HG03558 (cell line): ENCODE measurements around the gene QSOX2.

Experiments
- ATAC-seq: cut with Tn5 transposase; IDR thresholded peaks from one replicate; pipeline ENCODE4 v1.9.1; 2021; ENCODE audit warnings: moderate number of reproducible peaks; ENCODE audit not compliant: unreplicated experiment; ENCODE audit errors: extremely low read depth

QSOX2 gene

DNA sequence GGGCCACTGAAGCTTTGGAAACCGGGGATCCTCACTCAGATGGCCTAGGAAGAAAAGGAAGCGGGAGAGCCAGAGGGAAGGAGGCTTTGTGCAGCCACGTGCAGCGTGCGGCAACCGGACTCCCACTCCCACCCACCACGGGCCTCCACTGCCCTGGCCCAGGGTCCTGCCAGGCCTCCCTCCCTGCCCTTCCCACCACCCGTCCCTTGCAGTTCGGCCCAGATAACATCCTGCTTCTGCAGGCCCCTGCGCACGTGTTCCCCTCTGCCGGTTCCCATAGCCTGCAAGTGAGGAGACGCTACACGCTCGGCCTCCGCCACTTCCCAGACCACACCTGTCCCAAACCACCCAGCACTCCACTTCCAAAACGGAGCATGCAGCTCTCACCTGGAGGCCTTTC is 36.4 kb downstream of the QSOX2 start:
- no peak for ATAC-seq

DNA sequence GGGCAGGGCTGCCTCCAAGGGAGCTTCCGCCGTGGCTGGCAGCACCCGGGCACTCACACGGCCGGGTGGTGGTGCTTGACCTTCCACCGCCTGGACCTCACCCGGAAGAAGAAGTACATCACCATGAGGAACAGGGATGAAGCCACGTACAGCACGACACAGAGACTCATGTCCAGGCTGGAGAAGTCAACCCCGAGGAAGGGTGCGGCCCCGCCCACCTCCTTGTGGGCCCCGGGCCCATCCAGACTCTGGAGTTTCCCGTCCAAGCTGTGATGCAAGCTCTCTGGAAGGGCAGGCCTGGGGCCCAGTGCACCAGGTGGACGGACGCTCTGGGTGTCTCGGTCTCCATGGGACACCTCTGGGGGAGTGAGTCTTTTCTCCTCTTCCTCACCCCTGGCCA is 36.9 kb downstream of the QSOX2 start:
- no peak for ATAC-seq

DNA sequence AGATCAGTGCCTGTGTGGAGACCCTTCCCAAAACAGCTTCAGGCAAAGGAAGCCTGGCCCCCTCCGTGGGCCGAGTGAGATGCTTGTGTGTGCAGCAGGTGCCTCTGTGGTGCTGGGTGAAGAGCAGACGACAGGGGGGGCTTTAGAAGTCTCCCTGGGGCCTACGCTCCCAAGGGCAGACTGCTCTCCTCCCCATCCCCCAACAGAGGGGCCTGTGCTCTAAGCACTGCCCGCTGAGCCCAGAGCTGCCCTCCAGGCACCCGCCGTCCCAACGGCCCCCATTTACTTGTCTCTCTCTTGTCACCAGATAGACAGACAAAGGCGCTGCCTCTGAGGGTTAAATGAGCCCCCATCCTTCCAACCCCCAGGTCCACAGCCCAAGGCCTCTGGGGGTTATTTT is 38.0 kb downstream of the QSOX2 start:
- ATAC-seq: no peak

DNA sequence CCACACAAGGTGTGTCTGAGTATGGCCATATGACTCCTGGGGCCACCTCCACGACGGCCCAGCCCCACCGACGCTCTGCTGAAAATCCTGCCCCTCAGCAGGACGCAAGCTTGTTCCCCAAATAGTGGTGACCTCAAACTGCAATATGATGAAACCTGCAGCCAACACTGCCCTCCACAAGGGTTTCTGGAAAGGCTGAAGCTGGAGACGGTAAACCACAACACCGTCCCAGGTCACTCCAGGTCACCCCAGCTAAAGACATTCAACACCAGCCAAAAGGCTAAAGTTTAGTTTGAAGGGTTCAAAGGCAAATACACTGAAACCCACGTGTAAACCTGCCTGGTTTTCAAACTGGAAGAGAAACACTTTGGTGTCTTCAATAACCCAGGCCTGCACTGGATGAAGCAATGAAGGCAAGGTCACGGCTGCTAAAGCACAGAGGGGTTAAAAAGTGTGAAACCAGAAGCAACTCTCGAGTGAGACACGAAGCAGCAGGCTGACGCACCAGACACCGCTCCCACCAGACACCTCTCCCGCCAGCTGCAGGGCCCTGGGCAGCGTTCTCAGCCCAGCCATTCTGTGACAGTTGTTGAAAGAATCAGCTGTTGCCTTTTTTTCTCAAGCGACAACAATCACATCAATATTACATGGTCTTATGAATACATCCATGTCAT is 38.9 kb downstream of the QSOX2 start:
- no peak for ATAC-seq

DNA sequence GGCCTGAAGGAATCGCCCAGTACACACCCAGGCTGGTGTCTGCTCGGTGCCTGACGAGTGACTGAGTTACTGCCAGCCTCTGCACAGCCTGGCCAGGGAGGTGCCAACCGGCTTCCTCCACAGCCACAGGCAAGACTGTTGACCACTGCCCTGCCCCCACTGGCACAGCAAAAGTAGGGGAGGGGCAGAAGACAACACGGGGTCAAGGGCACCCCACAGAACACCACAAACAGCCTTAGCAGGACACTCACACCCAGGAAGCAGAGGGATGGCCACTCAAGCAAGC is 40.0 kb downstream of the QSOX2 start:
- no peak for ATAC-seq

DNA sequence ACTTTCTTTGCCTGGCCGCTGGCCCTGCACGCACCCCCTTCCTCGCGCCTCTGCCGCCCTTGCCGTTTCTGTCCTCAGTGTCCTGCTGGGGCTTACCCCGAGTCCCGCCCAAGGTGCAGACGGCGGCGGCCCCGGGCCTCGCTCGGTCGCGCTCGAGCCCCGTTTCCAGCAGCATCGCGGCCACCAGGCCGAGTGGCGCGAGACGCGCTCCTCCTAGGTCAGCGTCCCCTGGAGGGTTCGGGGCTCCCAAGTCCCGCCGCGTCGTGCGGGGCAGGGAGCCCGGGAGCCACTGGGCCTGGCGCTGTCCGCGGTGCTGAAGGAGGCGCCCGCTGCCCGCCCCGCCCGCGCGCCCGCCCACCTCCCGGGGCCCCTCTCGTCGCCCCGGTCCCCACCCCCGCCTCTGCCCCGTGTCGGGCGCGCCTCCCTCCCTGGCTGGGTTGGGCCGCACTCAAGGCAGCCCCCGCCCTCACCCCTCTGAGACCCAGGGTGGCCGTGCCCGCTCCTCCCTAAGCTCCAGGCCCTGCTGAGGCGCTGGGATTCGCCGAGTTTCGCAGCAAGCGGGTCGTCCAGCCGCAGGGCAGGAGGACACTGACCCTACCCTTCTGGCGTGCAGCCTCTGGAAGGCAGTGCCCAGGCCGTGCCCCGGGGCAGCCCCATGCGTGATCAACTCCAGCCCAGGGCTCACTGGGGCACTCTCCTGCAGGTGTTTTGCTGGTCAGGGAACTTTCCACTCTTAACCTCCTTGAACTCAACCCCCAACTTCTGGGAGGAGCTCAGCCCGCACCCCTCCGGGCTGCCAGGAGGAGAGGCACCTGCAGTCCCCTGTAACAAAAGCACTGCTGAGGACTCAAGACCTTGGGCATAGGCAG is 40.5 kb downstream of the QSOX2 start, which contains the start of gene LHX3:
TSS of gene LHX3 (minus strand) at position 291 of the 869 bp plus-strand sequence. CDS start at position 175, 116 bp downstream.
- ATAC-seq: no peak

DNA sequence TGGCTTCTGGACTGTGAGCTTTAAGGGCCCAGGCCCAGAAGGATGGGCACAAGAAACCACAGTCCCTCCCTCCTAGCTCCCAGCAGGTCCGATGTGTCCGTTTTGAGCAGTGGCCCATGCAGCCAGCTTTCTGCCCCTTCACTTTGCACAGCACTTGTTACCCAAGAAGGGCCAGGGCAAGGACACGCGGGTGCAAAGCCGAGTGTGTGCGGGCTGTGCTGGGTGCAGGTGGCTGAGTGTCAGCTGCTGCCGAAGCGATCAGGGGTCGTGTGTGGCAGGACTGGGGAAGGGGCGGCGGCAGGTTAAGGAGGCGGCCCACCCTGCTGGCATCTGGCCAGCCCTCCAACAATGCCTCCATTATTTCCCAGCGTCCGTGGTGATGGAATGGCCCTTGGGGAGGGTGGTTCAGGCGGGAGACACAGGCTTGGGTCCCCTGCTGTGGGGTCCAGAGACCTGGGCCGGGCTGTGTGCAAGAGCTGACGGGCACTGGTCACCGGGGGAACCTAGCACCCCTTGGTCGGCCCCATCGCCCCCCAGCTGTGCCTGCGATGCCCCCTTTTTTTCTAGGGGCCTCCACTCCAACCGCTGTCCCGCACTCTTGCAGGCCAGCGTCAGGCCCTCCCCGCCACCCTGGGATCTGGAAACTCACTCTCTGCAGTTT is 41.3 kb downstream of the QSOX2 start:
- ATAC-seq: no peak

DNA sequence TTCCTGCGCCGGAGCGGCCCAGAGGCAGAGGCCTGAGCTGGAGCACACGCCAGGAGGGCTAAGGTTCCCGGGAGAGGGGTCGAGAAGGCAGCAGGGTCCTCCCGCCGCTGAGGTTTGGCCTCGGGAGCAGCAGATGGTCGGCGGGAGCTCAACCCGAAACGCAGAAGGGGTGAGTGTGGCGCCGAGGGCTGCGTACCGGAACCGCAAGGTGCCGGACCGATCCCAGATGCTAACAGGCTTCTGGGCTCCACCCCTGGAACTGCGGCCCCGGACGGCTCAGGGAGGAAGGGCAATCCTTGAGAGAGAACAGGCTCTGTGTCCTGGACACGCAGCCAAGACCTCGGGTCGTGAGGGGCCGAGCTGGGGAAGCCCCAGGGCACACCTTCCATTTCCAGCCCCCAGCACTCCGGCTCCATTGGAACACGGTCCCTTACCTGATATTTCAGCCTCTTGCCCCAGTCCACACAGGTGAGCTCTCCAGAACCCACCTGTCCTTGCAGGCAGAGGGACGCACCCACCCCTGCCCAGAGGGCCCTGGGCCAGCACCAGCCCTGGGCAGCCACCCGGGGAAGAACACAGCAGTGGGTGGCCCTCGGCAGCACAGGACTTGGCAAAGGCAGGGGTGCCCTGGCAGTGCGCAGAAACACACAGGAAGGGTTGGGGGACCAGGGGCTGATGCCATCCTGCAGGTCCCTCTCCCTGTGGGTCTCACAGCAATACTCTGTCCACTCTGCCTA is 42.0 kb downstream of the QSOX2 start:
- ATAC-seq: no peak

DNA sequence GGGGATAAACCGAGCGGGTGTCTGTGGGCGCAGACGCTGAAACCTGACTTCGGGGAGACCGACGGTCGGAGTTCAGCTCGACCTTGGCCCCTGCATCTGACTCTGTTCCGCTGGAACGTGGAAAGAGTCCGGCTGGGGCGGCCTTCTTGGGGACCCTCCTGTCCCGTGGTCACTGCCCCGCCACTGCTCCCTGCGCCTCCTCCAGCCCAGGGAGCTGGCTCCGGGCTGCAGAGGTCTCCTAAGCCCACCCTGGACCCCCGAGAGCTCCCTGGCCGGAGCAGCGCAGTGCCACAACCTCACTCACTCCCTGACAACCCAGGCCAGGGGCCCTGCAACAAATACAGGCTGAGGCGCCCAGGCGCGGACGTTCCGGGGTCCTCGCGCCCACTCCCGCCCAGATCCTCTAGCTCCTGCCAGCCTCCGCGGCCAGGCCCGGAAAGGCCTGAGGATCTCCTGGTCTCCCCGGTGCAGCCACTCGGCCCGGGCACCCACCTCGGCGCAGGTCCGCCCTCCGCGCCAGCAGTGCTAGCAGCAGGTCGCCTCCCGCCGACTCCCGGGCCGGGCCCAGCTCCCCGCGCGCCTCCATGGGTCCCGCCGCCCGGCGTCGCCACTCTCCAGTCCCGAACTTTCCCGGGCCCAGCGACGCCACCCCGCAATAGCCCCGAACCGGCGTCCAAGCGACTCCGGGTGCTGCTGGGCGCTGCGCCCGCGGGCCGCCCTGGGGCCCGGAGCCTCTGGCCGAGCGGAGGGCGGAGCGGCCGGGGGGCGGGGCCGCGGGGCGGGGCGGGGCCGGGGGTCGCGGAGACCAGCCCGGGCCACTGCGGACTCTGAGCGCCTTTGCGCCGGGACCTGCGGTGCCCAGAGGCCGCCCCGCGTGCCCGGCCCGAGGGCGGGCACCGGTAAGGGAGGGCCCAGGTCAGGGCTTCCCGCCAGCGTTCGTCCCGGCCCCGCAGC is 42.9 kb downstream of the QSOX2 start:
- no peak for ATAC-seq

DNA sequence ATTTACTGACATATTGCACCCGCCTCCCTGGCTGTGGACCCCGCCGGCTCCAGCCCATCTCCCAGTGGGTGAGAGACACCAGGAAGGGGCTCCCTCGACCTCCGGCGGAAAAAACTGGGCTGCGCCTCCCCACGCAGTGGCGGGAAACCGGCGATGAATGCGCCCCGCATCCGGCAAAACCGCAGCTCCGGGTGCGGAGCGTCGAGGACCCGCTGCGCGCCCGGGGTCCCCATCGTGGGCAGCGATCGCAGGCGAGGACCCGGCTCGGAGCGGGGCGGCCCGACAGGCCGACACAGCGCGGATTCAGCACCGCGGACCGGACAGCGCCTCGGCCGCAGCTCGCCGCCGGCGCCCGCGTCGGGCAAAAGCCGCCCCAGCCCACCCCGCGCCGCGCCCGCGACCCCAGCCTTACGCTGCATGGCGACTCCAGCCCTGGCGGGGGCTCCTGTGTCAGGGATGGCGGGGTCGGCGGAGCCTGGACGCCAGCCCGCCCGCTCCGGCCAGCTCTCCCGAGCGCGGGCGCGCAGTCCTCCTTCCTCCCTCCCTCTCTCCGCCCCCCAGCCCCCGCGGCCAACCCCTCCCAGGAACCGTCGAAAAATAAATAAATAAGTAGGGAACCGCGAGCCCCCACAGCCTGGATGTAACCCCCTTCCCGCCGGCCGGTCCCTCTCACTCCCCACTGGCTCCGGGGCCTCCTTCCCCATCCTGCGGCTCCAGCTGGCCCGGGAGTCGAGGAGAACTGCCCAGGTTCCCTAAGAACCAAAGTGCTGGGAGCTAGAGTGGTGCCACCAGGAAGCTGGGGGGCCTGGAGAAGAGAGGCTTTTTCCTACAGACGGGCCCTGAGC is 43.8 kb downstream of the QSOX2 start:
- ATAC-seq: no peak

DNA sequence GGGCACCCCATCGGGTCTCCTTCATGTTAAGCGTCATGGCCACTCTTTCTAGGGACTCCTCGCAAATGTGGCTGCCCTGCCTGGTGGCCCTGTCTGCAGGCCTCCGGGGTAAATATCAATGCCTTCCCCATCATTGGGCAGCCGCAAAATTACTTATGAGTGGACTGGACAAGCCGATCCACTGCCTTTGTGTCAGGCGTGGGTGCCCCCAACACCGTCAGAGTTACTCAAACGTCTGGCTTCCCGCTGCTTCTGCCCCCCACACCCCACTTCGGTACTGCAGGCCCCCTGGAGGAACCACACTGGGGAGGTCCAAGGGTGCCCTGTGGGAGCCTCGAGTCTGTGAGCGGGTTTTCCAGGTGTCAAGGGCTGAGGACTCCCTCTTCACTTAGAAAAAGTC is 44.4 kb downstream of the QSOX2 start:
- no peak for ATAC-seq

DNA sequence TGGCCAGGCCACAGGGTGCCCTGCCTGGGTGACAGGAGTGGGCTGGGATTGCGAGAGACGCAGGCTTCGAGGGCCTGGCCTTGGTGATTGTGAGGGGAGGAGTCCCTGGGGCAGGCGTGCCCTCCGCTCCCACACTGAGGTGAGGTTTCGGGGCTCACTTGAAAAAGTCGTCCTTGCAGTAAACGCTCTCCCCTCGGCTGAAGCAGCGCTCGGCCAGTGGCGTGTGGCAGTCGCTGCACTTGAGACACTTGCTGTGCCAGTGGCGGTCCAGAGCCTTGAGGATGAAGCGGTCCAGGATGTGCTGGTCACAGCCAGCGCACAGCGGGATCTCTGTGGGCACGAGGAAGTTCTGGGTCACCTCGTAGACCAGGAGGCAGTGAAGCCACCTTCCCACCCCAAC is 45.2 kb downstream of the QSOX2 start:
- no peak for ATAC-seq

DNA sequence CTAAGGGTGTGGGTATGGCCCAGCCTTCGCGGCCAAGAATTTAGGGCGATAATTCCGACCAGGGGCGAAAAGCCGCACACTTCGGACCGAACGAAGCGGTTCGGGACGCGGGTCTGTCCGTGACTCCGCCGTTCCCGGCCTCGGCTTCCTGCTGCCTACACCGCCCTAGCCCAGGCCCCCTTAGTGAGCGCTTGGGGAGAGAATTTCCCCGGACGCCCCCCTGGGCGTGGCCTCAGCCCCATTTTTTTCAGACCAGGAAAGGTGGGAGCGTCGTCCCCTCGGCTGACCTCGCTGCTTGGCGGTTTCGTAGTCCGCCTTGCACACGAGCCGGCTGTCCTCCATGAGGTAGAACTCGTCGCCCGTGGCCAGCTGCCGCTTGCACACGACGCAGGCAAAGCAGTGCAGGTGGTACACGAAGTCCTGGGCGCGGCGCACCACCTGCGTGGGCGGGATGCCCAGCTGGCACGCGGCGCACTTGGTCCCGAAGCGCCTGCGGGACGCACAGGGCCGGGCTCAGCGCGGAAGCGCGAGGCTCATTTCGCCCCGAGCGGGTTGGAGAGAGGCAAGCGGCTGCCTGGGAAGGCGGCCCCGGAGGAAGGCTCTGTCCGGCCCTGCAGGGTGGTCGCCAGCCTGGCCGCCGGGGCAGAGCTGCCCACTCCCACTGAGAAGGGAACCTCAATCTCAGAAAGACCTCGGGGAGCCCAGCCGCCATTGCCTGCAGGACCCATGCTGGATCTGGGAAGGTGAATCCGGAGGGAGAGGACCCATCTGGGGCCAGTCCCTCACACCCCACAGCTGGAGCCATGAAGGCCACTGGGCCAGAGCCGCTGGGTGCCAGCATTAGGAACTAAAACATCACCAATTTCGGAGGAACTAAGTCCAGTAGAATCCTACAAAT is 46.0 kb downstream of the QSOX2 start:
- ATAC-seq: no peak

DNA sequence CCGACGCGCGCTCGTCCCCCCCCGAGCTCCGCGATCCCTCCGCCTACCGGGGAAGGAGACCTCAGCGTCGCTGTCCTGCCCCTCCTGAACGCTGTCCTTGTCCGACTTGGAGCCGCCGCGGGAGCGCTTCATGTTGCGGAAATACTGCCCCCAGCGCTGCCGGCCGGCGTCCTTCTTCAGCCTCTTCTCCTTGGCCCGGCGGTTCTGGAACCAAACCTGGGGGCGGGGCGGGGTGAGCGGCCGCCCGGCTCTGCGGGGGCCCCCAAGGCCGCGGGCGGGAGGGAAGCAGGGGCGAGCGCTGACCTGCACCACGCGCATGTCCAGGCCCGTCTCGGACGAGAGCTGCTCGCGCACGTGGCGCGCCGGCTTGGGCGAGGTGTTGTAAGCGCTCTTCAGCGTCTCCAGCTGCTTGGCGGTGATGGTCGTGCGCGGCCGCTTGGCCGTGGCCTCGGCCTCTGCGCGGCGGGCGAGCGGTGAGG is 47.0 kb downstream of the QSOX2 start:
- ATAC-seq: no peak

DNA sequence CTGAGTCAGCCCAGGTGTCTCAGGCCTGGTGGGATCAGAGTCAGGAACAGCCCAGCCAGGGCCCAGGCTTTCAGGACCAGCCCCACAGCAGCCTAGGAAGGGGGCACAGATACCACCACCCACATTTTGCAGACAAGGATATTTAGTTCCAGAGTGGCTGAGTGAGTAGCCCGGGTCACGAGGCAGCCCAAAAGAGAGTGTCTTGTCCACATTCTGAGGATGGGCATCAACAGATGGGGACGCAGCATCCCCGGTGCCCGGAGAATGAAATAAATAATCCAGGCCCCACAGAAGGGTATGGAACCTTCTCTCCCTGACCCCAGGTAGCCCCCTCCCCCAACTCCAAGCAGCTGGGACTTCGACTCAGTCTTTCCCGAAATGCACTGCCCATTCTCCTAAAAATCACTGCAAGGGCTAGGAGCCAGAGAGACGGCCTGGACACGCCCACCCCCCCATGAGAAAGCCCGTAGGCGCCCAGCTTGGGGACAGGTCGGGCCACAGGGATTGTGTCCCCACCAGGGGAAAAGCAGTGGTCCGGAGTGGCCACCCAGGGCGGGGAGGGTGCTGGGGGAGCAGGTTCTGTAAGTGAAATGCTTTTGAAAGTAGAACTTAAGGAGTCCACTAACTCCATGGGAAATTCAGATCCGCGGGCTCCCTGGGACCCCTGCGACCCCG is 47.5 kb downstream of the QSOX2 start:
- ATAC-seq: no peak

DNA sequence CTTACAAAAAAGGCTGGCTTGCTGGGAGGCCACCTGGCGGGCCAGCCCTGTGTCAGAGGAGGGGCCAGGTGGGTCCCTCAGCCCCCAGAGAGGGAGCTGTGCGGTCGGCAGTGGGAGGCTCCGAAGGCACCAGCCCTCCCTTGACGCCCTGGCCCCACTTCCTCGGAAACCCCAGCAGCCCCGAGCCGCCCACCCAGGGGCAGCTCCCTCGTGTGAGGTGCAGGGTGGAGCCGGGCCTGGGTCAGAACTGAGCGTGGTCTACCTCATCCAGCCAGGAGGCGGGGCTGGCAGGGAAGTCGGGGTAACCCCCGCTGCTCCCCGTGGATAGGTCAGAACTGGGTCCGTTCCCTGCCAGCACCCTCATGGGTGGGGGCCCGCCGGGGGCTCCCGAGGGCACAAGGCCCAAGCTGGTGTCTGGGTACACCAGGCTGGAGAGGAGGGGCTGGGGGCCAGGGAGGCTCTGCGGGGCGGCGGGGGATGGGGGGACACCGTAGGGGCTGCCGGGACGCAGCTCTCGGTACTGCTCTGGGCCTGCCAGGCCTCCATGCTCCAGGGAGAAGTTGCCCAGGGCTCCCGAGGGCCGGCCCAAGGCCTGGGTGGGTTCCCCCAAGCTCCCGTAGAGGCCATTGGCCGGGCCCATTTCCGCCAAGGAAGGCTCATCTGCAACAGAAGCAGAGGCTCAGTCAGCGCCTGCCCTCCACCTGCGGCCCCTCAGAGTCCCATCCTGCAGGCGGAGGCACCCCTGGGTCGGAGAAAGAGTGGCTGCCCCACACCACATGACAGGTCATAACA is 48.3 kb downstream of the QSOX2 start:
- no peak for ATAC-seq
